ENCODE data around the gene SOWAHD. TPM values are rescaled to one million over a fixed set of nuclear protein-coding genes. Genes with fewer than 3 reads are reported as not detected.
"Not testable (repeated sequence)": the region's sequence is repeated elsewhere in the genome, so short reads cannot be mapped to it uniquely, and the experiment has no call there.

SOWAHD gene
- total RNA-seq, 2 experiments from 2014 or later: 0.15 to 0.36 TPM

DNA sequence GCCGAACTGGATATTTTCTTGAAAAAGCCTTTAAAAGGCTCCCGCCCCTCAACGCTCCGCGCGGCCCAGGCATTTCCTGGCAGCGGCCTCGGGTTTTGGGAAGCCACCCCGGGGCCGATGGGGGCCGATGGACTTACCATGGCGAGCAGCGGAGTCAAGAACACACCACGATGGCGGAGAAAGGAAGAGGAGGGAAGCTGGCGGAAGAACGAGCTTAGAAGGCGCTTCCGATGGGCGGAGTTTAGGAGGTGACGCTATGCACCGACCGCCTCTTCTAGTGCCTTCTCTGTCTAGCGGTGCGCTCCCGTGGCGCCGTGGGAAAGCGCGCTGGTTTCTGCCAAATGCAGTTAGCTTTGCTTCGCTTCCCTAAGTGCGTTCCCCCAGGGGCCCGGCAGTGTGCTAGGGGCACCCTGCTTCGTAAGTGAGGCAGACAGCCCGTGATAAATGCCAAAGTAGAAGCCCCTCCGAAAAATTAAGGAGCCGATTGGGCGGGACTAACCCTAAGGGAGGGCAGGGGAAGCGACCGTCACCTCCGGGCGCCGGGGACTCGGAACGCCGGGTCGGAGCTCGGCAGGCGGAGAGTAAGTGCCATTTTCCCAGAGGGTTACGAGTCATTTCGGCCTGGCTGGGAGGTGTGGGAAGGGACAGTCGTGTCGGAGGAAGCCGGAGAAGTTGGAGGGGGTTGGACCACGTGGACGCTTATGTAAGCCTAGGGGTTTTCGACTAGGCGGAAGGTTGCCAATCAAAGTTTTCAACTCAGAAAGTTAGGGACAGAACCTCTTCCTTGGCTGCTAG, 33.2 kb downstream of the SOWAHD start, which contains the start of gene RPL39:
Gene RPL39, minus strand, starts transcription at position 194 of the 795 bp plus-strand sequence. Its CDS starts 54 bp downstream, at position 140.
- ChIA-PET CTCF (interaction anchor here (0.5 to 1.1 kb wide), 2 partner anchors 96 to 424 kb away, joined by 4 read pairs; no protein-coding TSS in a partner anchor), POLR2A (interaction anchor here (0.6 to 2.9 kb wide), 9 partner anchors 27 to 99 kb away, joined by 3 to 23 read pairs (median 6); partner anchors contain the start of genes NDUFA1, RNF113A, SEPTIN6 and SOWAHD)

DNA sequence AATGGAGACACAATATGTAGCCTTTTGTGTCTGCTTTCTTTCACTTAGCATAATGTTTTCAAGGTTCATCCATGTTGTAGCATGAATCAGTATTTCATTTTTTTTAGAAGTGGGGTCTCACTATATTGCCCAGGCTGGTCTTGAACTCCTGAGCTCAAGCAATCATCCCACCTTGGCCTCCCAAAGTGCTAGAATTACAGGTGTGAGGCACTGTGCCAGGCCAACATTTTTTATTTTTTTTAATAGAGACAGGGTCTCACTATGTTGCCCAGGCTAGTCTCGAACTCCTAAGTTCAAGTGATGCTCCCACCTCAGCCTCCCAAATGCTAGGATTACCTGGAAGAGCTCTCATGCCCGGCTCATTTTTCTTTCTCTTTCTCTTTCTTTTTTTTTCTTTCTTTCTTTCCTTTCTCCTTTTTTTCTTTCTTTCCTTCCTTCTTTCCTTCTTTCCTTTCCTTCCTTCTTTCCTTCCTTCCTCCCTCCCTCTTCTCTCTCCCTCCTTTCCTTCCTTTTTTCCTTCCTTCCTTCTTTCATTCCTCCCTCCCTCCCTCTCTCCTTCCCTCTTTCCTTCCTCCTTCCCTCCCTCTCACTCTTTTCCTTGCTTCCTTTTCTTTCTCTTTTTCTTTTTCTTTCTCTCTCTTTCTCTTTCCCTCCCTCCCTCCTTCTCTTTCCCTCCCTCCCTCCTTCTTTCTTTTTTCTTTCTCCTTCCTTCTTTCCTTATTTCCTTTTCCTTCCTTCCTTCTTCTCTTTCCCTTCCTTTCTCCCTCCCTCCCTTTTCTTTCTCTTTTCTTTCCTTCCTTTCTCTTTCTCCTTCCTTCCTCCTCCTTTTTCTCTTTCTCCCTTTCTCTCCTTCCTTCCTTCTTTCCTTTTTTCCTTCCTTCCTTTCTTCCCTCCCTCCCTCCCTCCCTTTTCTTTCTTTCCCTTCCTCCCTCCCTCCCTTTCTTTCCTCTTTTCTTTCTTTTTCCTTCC, 43.1 kb downstream of the SOWAHD start:
- ChIA-PET POLR2A (no interaction called here), CTCF (no interaction called here)

DNA sequence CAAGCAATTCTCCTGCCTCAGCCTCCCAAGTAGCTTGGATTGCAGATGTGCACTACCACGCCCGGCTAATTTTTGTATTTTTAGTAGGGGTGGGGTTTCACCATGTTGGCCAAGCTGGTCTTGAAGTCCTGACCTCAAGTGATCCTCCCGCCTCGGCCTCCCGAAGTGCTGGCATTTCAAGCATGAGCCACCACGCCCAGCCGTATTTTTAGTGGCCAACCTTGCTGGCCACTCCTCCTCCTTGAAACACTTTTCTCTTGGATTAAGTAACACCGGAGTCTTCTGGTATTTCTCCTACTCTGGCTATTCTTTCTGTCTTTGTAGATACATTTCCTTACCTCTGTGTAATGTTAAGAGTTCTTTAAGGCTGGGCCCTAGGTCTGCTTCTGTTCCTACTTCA, 44.2 kb downstream of the SOWAHD start:
- CTCF ChIA-PET: no interaction called here
- POLR2A ChIA-PET: no interaction called here

DNA sequence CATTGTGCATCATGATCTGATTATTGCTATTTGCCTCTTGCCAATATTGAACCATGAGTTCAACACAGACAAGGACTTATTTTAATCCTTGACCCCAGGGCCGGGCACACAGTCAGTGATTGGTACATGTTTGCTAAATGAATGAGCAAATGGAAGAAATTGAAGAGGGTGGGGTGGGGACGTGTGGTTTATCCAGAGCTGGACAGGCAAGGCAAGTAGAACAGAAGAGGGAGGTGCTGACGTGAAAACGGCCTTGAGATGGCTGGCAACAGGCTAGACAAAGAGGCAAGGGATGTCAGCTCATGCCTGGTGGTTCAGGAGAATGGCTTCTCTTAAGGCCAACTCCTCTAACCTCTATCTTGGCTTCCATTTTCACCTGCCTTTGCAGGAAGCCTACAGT, 50.1 kb downstream of the SOWAHD start:
- POLR2A ChIA-PET, CTCF ChIA-PET: not testable (repeated sequence)

DNA sequence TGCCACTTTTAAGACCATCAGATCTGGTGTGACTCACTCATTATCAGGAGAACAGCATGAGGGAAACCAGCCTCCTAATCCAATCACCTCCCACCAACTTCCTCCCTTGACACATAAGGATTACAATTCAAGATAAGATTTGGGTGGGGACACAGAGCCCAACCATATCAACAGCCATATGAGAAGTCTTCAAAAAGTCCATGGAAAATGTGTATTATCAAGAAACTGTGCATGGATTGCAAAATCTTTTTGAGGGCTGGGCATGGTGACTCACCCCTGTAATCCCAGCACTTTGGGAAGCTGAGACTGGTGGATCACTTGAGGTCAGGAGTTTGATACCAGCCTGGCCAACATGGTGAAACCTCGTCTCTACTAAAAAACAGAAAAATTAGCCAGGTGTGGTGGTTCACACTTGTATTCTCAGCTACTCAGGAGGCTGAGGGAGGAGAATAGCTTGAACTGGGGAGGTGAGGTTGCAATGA, 50.8 kb downstream of the SOWAHD start:
- CTCF ChIA-PET: no interaction called here
- POLR2A ChIA-PET: no interaction called here

Other genes with a start within 250 kb of the SOWAHD start
- gene STEEP1, start 193.2 kb upstream of the SOWAHD start, total RNA-seq: 10 to 100 TPM; 27.8 to 28.6 TPM
- gene UBE2A, start 184.0 kb upstream of the SOWAHD start, total RNA-seq: 10 to 100 TPM; 62.3 to 66.6 TPM
- gene NKRF, start 152.2 kb upstream of the SOWAHD start, total RNA-seq: 10 to 100 TPM; 28.8 to 30.4 TPM
- 100 to 1,000 TPM; 137 to 142 TPM for gene SEPTIN6, start 65.4 kb upstream of the SOWAHD start, total RNA-seq
- 1,000 to 10,000 TPM; 2,287 to 2,309 TPM for gene RPL39, start 33.0 kb downstream of the SOWAHD start, total RNA-seq
- gene UPF3B, start 94.4 kb downstream of the SOWAHD start, total RNA-seq: 10 to 100 TPM; 19.9 to 20.0 TPM
- gene RNF113A, start 113.1 kb downstream of the SOWAHD start, total RNA-seq: 10 to 100 TPM; 25.3 to 26.5 TPM
- 100 to 1,000 TPM in 1 of 2 experiments, 10 to 100 TPM in 1; 98.2 to 104 TPM for gene NDUFA1, start 113.2 kb downstream of the SOWAHD start, total RNA-seq
- not detected for gene AKAP14, start 137.3 kb downstream of the SOWAHD start, total RNA-seq
- gene NKAP, start 185.2 kb downstream of the SOWAHD start, total RNA-seq: 10 to 100 TPM in 1 of 2 experiments, 1 to 10 TPM in 1; 9.3 to 11.5 TPM

Measured in activated CD8-positive, alpha-beta memory T cell treated with anti-CD3 and anti-CD28 coated beads for 36 hours (primary cell).